ENCODE measurements around the gene SPEF1.

DNA sequence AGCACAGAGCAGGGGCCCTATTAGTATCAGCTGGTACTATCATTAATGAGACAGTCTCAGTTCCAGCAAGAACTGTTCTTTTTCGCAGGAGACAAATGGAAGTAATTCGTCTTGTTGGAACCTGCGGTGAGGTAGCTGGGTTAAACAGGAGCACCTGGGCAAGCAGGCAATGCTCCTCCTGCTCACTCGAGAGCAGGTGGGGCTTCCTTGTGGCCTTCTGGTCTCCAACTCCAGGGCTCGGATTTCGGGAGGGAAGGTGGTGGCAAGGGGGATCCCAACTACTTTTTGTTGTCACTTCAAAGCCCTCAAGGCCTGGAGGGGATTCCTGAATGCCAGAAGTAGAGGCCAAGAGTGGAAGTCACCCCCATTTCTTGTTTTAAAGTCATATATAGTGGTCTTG is 1.3 kb upstream of the SPEF1 start:
- TF ChIP-seq YY1 (IDR thresholded peaks at IDR 0.05; ENCODE audit: insufficient read depth, insufficient read length), result no peak
- TF ChIP-seq ZNF274 (IDR thresholded peaks at IDR 0.05; ENCODE audit: low read depth, low read length), result no peak
- no peak for TF ChIP-seq SUZ12 (IDR thresholded peaks at IDR 0.05; ENCODE audit: extremely low read depth, insufficient read depth, insufficient read length)

Data from NT2/D1 (cell line).